Measurements from ENCODE around the gene NTPCR.

- no peak for TF ChIP-seq CTCF (IDR thresholded peaks at IDR 0.05)
- no peak for TF ChIP-seq POLR2AphosphoS5 (IDR thresholded peaks at IDR 0.05; ENCODE audit: low read depth, low read length)
- TF ChIP-seq TCF7L2 (IDR thresholded peaks at IDR 0.05; ENCODE audit: low read depth, low read length): no peak
Measured at GRCh38 chr1:232965912-232966217, 15.5 kb downstream of the NTPCR start.

All from Panc1 (cell line).